ENCODE data around the gene CALU. TPM values are rescaled to one million over a fixed set of nuclear protein-coding genes. Genes with fewer than 3 reads are reported as not detected.

CALU gene
- total and polyA plus RNA-seq, 8 donors, result 177 to 239 (median 205) TPM

DNA sequence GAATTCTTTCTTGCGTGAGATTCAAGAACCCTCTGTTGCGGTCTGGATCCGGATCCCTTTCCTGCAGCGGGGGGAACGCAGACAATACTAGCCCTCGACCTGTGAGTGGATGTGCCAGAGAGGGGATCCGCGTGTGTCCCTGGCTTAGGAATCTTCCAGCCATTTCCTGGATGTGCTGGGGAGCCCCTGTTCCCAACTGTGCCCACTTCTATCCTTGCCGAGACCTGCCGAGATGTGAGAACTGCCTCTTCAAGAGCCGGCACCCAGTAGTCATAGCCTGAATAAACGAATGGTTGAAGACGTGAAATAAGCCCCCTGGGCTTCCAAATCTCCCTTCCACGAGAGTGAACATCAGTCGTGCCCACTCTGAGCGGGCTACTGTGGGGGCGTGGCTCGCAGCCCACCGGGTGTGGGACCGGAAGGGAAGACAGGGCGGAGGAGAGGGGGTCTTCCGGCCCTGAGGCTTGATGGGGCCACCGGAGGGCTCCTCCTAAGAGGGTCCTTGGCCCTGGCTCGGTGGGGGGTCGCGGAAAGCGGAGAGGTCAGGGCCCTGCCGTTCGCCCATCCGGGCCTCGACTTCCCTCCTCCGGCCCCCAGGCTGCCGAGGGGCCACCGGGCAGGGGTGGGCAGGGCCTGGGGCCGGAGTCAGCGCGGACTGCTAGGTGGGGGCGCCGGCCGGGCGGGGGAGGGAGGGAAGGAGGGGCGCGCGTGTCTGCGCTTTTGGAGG, 51.3 kb downstream of the CALU start:
- ATAC-seq, result peak; percentile 20
- intact Hi-C loops (cut with DNase I), result no loop called here

DNA sequence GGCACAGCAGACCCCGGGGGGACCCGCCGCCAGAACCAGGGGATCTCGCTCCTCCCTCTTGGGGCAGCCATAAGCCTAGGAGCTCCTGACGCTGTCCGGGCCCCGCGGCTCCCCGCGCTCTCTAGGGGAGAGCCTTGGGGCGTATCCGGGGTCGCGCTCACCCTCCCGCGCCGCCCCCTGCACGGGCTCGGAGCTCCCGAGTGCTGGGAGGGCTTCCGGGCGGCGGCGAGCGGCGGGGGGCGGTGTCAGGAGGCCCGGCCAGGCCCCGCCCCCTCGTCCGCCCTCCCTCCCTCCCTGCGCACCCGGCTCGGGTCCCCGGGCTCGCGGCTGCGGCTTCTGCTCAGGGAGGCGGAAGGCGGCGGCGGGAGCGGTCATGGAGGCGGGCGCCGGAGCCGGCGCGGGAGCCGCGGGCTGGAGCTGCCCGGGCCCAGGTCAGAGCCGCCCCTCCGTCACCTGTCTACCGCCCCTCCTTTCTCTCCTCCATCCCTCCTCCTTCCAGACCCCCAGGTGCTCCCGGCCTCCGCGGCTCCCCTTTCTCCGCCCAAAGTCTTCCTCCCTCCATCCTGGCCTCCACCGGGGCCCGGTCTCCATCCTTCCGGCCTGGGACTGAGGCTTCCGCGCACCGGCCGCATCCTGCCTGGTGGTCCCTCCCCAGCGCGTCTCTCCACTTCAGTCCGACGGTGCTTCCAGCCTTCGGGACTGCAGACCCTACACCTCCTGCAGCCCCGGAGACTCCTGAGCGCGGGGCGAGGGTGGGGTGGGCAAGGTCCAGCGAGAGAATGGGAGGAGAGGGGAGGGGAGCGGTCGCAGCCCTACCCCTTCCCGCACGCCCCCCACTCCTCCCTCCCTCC, 52.2 kb downstream of the CALU start, which contains the start of gene CCDC136:
TSS of gene CCDC136 (plus strand) at position 848 of the 851 bp plus-strand sequence. CDS start 444 bp downstream, outside the sequence.
- H3K4me3 ChIP-seq, result peak within 1 kb of the TSS; percentile 57 to 67
- ATAC-seq (peak; percentile 95), DNase-seq (peak; percentile 46 to 93 (median 70))
- no peaks in the 10 kb centered on the region for H3K36me3 ChIP-seq
- H3K4me1 ChIP-seq, result peaks cover 0 to 18% of the 10 kb centered on the region in 2 donors
- no peak within 1 kb of the TSS for H3K27ac ChIP-seq
- intact Hi-C loops (cut with DNase I), result no loop called here
- no peaks in the 10 kb centered on the region for H3K9me3 ChIP-seq
- TF ChIP-seq, protein P1, sequence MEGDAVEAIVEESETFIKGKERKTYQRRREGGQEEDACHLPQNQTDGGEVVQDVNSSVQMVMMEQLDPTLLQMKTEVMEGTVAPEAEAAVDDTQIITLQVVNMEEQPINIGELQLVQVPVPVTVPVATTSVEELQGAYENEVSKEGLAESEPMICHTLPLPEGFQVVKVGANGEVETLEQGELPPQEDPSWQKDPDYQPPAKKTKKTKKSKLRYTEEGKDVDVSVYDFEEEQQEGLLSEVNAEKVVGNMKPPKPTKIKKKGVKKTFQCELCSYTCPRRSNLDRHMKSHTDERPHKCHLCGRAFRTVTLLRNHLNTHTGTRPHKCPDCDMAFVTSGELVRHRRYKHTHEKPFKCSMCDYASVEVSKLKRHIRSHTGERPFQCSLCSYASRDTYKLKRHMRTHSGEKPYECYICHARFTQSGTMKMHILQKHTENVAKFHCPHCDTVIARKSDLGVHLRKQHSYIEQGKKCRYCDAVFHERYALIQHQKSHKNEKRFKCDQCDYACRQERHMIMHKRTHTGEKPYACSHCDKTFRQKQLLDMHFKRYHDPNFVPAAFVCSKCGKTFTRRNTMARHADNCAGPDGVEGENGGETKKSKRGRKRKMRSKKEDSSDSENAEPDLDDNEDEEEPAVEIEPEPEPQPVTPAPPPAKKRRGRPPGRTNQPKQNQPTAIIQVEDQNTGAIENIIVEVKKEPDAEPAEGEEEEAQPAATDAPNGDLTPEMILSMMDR (IDR thresholded peaks at IDR 0.05), result no peak
- peaks cover 0 to 49% of the 10 kb centered on the region in 2 donors for H3K27me3 ChIP-seq

More for the DNA sequence above, 51.3 kb downstream of the CALU start:
- Histone ChIP-seq H3K36me3 (no peaks in the 10 kb centered on the region), H3K4me3 (peak overlapping the region; percentile 57 to 67), H3K9me3 (no peaks in the 10 kb centered on the region), H3K27ac (no peak overlapping the region), H3K27me3 (peaks cover 0 to 49% of the 10 kb centered on the region in 2 donors), H3K4me1 (peaks cover 0 to 18% of the 10 kb centered on the region in 2 donors)
- DNase-seq, result no peak
- TF ChIP-seq, protein P1 (IDR thresholded peaks at IDR 0.05), result no peak

DNA sequence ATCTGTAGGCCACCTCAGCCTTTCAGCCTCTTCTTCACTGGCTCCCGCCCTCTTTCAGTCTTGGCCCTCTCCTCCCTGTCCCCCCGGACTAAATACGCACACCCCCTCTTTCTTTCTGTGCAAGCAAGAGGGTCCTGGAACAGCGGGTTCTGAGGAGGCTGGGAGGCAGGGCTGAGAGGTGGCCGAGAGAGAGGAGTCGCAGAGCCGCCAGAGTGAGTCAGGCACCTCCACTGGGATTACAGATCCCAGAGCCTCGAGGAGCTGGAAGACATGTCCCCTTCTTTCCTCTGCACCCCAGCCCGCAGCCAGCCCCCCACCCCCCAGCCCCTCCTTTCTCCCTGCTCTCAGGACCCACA, 52.8 kb downstream of the CALU start:
- H3K9me3 ChIP-seq, result no peaks in the 10 kb centered on the region
- no peak overlapping the region for H3K27ac ChIP-seq
- H3K36me3 ChIP-seq, result no peaks in the 10 kb centered on the region
- H3K4me3 ChIP-seq, result peak overlapping the region; percentile 57 to 67
- DNase-seq, result no peak
- H3K4me1 ChIP-seq, result peaks cover 0 to 18% of the 10 kb centered on the region in 2 donors
- intact Hi-C loops (cut with DNase I), result no loop called here
- ATAC-seq, result peak; percentile 4
- peaks cover 0 to 49% of the 10 kb centered on the region in 2 donors for H3K27me3 ChIP-seq
- TF ChIP-seq, protein P1 (IDR thresholded peaks at IDR 0.05), result no peak

DNA sequence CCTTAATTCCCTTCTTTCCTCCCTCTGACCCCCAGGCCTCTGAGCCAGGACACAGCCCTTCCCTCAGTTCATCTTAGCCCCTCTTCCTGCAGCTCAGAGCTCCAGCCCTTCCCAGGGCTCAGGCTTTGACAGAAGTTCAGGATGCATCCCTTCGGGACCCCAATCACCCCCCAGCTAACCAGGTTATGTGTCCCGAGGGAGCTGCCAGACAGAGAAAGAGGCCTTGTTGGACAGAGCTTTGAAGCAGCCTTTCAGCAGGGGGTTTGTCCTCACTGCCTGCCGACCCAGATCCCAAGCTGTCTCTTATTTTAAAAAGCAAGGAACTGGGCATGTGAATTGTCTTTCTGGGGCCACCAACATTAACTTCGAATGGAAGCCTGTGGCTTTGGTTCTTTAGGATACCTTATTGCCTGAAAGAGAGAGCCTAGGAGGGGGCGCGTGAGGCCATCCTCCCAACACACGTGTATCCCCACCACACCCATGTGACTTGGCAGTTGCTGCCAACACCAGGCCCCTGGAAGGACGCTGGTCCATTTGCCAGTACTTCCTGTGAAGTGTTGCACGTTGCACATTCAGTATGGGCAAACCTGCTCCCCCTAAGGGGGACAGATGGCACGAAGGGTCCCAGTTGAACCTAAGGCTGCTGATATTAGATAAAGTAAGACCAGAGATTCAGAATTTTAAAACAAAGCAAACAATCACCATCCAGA, 53.5 kb downstream of the CALU start:
- peaks cover 0 to 49% of the 10 kb centered on the region in 2 donors for H3K27me3 ChIP-seq
- ATAC-seq (no peak), DNase-seq (no peak)
- no peaks in the 10 kb centered on the region for H3K9me3 ChIP-seq
- peaks cover 0 to 18% of the 10 kb centered on the region in 2 donors for H3K4me1 ChIP-seq
- H3K4me3 ChIP-seq, result no peak overlapping the region
- H3K27ac ChIP-seq, result no peak overlapping the region
- no peaks in the 10 kb centered on the region for H3K36me3 ChIP-seq
- TF ChIP-seq, protein P1 (IDR thresholded peaks at IDR 0.05), result no peak
- intact Hi-C loops (cut with DNase I), result no loop called here
